PC-9 (cell line): Measurements from ENCODE around the gene SDHA. TPM values are rescaled to one million over a fixed set of nuclear protein-coding genes. Genes with fewer than 3 reads are reported as not detected.

Experiments
- BruUV-seq: library from RNA; stranded (reverse); fragments of 400-500 nt; replicated peaks from 2 replicates; lab custom pipeline; 2021; lab: Mats Ljungman, UMichigan
- CTCF ChIA-PET: fragments of 300-600 bp; sonication (Branson Sonifier 250); formaldehyde crosslinking; loops from one replicate; lab custom pipeline; 2022; ENCODE audit warnings: antibody characterized with exemption; lab: Charles Lee
- POLR2A ChIA-PET: fragments of 300-600 bp; sonication (Branson Sonifier 250); formaldehyde crosslinking; loops from one replicate; lab custom pipeline; 2022; ENCODE audit warnings: antibody characterized with exemption; ENCODE audit not compliant: unreplicated experiment; lab: Charles Lee
- DNase-seq, 2 experiments: peaks; one replicate each; pipeline versions ENCODE4 v3.0.0 to v3.0.0-alpha.2; 2015 to 2022; ENCODE audit warnings: mixed read lengths in 1 of 2
- H2AFZ ChIP-seq: fragments of 200-600 bp; sonication (generic); 2 replicates; pipeline ENCODE4 v1.8.1; 2017; ENCODE audit warnings: antibody characterized with exemption
- H3F3A ChIP-seq: fragments of 200-600 bp; sonication (generic); 2 replicates; pipeline ENCODE4 v1.8.1; 2017; ENCODE audit warnings: antibody characterized with exemption, mild to moderate bottlenecking, low read depth; ENCODE audit not compliant: insufficient read depth
- H3K27ac ChIP-seq: fragments of 200-600 bp; sonication (generic); 2 replicates; pipeline ENCODE4 v1.6.1; 2016; ENCODE audit warnings: mixed run types
- H3K27me3 ChIP-seq: fragments of 200-600 bp; sonication (generic); 2 replicates; pipeline ENCODE4 v1.6.1; 2016; ENCODE audit warnings: low read depth, mixed run types; ENCODE audit not compliant: insufficient read depth
- H3K36me3 ChIP-seq: fragments of 200-600 bp; sonication (generic); 2 replicates; pipeline ENCODE4 v1.6.1; 2016; ENCODE audit warnings: low read depth, mixed run types
- H3K4me1 ChIP-seq: fragments of 200-600 bp; sonication (generic); replicated peaks from 2 replicates; pipeline ENCODE4 v1.6.1; 2016; ENCODE audit warnings: mixed run types; ENCODE audit not compliant: insufficient read depth
- H3K4me2 ChIP-seq: fragments of 200-600 bp; sonication (generic); 2 replicates; pipeline ENCODE4 v1.6.1; 2017; ENCODE audit warnings: mixed run types
- H3K4me3 ChIP-seq: fragments of 200-600 bp; sonication (generic); 2 replicates; pipeline ENCODE4 v1.6.1; 2016; ENCODE audit warnings: mixed run types
- H3K79me2 ChIP-seq: fragments of 200-600 bp; sonication (generic); 2 replicates; pipeline ENCODE4 v1.6.1; 2017; ENCODE audit warnings: low read depth, mixed run types
- H3K9me2 ChIP-seq: fragments of 200-600 bp; sonication (generic); 2 replicates; pipeline ENCODE4 v1.8.1; 2017; ENCODE audit warnings: mild to moderate bottlenecking; ENCODE audit not compliant: insufficient read depth
- H3K9me3 ChIP-seq: fragments of 200-600 bp; sonication (generic); 2 replicates; pipeline ENCODE4 v1.8.1; 2016; ENCODE audit warnings: low read depth; ENCODE audit not compliant: insufficient read depth
- H4K20me1 ChIP-seq: fragments of 200-600 bp; sonication (generic); 2 replicates; pipeline ENCODE4 v1.8.1; 2017; ENCODE audit not compliant: insufficient read depth
- CTCF ChIP-seq: fragments of 200-600 bp; sonication (generic); conservative IDR thresholded peaks from 2 replicates; pipeline ENCODE4 v1.6.1; 2017; ENCODE audit warnings: mixed run types, antibody characterized with exemption, mild to moderate bottlenecking, moderate library complexity
- EZH2 ChIP-seq: fragments of 200-600 bp; sonication (generic); IDR thresholded peaks from 2 replicates; pipeline ENCODE4 v1.8.0; 2017; ENCODE audit warnings: antibody characterized with exemption, low read depth
- intact Hi-C: fragments of 100-400 bp; cut with micrococcal nuclease; formaldehyde crosslinking; loops from one replicate; pipeline ENCODE4 v1.10.0; 2022; ENCODE audit not compliant: unreplicated experiment
- total RNA-seq: library from RNA; stranded (reverse); gene quantifications from 2 replicates; pipeline ENCODE4 v1.2.3, GENCODE V29; 2021

Gene SDHA
- total RNA-seq, 1 experiment from 2014 or later = 347 TPM

GRCh38 chr5:206406-206805 lies 11.7 kb upstream of the SDHA start:
- no peaks in the 10 kb centered on the region for H3K9me2 ChIP-seq
- intact Hi-C loops = no loop called here
- CTCF ChIA-PET = no interaction called here
- H3K27ac ChIP-seq = no peak overlapping the region
- no peak overlapping the region for H2AFZ ChIP-seq
- peaks cover 22% of the 10 kb centered on the region for H3K79me2 ChIP-seq
- no peaks in the 10 kb centered on the region for H3K4me1 ChIP-seq
- H3K27me3 ChIP-seq = no peaks in the 10 kb centered on the region
- no TSS peak for BruUV-seq
- no peak overlapping the region for H3K4me2 ChIP-seq
- DNase-seq = no peak
- POLR2A ChIA-PET = no interaction called here
- no peak for TF ChIP-seq CTCF
- TF ChIP-seq EZH2 = no peak
- H3K9me3 ChIP-seq = no peaks in the 10 kb centered on the region
- peaks cover 6% of the 10 kb centered on the region; the same call in 1 of the 2 replicates for H3K36me3 ChIP-seq
- no peaks in the 10 kb centered on the region for H3F3A ChIP-seq
- H4K20me1 ChIP-seq = peaks cover 40% of the 10 kb centered on the region
- H3K4me3 ChIP-seq = no peak overlapping the region

- peaks cover 22% of the 10 kb centered on the region for H3K79me2 ChIP-seq
- CTCF ChIA-PET = no interaction called here
- no peaks in the 10 kb centered on the region for H3K27me3 ChIP-seq
- H3K4me3 ChIP-seq = no peak overlapping the region
- no peaks in the 10 kb centered on the region for H3F3A ChIP-seq
- H3K4me1 ChIP-seq = no peaks in the 10 kb centered on the region
- H3K36me3 ChIP-seq = peaks cover 6% of the 10 kb centered on the region; the same call in 1 of the 2 replicates
- POLR2A ChIA-PET = no interaction called here
- TF ChIP-seq CTCF (no peak), EZH2 (no peak)
- no TSS peak for BruUV-seq
- no peak overlapping the region for H3K27ac ChIP-seq
- H3K9me2 ChIP-seq = no peaks in the 10 kb centered on the region
- H3K4me2 ChIP-seq = no peak overlapping the region
- H3K9me3 ChIP-seq = no peaks in the 10 kb centered on the region
- intact Hi-C loops = no loop called here
- DNase-seq = no peak
- no peak overlapping the region for H2AFZ ChIP-seq
- peaks cover 40% of the 10 kb centered on the region for H4K20me1 ChIP-seq
Observed at GRCh38 chr5:206927-207536, 11.1 kb upstream of the SDHA start.

DNA sequence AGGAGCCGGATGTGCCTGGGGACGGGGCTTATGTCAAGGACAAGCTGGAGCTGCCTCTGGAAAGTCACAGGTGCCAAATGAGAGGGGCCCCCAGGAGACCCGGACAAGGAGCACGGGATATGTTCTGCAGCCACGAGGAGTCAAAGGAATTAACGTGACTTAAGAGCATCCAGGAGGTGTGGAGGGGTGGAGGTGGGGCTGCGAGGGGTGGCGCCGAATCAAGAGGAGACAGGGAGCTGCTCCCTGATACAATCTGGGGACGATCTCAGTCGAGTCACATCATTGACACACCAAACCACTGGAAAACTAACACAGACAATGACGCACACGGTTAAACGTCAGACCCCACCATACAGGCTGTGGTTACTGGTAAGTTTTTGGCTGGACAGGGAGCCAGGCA lies 10.5 kb upstream of the SDHA start:
- ChIA-PET CTCF (no interaction called here), POLR2A (no interaction called here)
- TF ChIP-seq CTCF = no peak
- TF ChIP-seq EZH2 = no peak
- no peak overlapping the region for H3K27ac ChIP-seq
- no peaks in the 10 kb centered on the region for H3F3A ChIP-seq
- no peak overlapping the region for H3K4me2 ChIP-seq
- no peaks in the 10 kb centered on the region for H3K9me2 ChIP-seq
- no peaks in the 10 kb centered on the region for H3K9me3 ChIP-seq
- peaks cover 6% of the 10 kb centered on the region; the same call in 1 of the 2 replicates for H3K36me3 ChIP-seq
- no peak overlapping the region for H2AFZ ChIP-seq
- peaks cover 40% of the 10 kb centered on the region for H4K20me1 ChIP-seq
- H3K27me3 ChIP-seq = no peaks in the 10 kb centered on the region
- intact Hi-C loops = no loop called here
- peaks cover 22% of the 10 kb centered on the region for H3K79me2 ChIP-seq
- H3K4me1 ChIP-seq = no peaks in the 10 kb centered on the region
- no TSS peak for BruUV-seq
- H3K4me3 ChIP-seq = no peak overlapping the region
- DNase-seq = no peak
